Glomerular endothelial cell (primary cell): ENCODE data around the gene DNAAF1. TPM values are rescaled to one million over a fixed set of nuclear protein-coding genes. Genes with fewer than 3 reads are reported as not detected.

Experiments used
- DNase-seq: peaks from one replicate; pipeline ENCODE4 v3.0.0-alpha.2; 2011; ENCODE audit warnings: low read depth, low spot score; ENCODE audit errors: extremely low read depth
- total RNA-seq: library from RNA; depleted of rRNA; stranded (reverse); fragments of >200 nt; gene quantifications from 2 replicates; pipeline ENCODE4 v1.2.3, GENCODE V29; 2015

DNAAF1 gene
- total RNA-seq, 1 donor from 2014 or later = not detected

DNA sequence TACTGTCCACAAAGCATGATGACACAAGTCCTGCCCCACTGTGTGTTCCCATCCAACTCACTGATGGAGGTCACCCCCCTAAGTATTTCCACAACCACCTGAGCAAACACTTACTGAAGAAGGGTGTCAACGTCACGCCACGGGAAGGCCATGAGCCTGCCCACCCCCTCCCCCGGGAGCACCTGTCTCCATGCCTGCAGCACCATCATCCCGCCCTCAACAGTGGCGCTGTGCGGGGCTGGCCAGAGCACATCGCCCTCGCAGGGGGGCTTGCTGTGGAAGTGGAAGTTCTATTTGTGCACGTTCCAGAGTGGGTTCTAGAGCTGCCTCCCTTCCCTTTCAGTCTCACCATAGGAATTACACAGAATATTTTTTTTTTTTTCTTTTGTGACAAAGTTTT is 24.1 kb upstream of the DNAAF1 start:
- no peak for DNase-seq

DNA sequence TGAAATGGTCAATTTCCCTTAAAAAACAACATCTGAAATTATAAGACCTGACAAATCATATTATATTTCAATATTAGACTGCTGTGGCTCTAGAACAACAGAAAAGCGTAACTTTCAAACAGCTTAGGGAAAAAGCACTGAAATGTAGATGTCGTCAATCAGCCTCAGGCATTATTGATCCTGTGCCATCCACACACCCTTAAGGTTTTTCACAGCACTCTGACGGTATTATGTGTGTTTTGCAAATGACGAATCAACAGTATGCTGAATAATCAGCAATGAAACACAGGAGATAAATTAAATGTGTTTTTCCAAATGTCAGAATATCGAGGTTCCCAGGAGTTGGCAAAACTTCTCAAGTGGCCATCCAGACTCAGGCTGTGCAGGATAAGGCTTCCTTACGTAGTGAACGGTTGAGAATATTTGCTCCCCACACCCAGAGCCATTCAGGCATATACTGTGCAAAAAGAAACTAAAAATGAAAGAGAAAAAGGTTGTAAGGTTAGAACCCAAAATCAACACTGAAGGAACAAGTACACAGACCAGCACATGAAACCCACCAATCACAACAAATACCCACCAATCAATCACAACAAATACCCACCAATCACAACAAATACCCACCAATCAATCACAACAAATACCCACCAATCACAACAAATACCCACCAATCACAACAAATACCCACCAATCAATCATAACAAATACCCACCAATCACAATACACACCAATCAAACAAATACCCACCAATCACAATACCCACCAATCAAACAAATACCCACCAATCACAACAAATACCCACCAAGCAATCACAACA is 20.6 kb upstream of the DNAAF1 start:
- DNase-seq = no peak

DNA sequence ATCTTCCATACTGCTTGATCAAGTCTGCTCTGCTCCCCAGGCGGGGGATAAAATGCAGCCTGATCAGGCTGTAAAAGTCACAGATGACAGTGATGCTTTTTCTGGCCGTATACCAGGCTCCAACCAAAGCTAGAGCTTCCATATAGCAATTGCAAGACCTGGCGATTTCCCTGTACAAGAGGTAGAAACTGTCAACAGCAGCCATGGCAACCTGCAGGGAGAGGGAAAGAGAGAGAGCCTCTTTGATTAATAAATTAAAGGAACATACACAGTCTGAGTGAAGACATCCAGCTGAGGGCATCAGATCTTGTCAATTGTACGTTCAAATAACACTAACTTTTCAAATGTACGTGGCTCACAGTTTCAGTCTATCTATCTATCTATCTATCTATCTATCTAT is 14.0 kb upstream of the DNAAF1 start:
- no peak for DNase-seq

DNA sequence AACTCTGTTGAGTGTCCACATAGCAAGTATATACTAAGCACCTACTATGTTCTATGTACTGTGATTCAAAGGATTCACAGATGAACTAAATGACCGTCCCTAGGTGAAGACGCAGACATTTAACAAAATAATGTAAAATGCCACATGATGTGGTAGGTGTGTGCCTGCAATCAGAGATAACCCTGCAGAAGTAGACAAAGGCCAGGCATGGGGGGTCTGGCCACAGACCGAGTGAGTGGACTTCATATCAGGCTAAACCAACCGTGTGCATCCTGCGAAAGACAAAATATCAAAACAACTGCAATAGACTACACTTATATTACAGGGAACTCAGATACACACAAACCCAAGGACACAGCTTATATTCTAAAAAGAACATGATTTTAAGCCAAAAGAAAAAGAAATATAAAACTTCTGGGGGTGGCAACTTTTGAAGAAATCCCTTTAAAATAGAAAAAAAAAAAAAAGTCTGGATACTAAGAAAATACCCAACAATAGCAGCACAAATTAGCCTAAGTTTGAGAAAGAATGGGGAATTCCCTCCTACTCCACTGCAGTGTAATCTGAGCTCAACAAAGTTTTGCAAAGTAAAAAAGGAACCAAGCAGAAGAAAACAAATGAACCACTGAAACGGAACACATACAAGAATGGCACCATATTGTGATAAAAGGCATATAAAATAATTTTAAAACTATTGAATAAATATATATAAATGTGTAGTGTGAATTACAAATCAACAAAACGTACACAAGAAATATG is 12.4 kb upstream of the DNAAF1 start:
- no peak for DNase-seq

DNA sequence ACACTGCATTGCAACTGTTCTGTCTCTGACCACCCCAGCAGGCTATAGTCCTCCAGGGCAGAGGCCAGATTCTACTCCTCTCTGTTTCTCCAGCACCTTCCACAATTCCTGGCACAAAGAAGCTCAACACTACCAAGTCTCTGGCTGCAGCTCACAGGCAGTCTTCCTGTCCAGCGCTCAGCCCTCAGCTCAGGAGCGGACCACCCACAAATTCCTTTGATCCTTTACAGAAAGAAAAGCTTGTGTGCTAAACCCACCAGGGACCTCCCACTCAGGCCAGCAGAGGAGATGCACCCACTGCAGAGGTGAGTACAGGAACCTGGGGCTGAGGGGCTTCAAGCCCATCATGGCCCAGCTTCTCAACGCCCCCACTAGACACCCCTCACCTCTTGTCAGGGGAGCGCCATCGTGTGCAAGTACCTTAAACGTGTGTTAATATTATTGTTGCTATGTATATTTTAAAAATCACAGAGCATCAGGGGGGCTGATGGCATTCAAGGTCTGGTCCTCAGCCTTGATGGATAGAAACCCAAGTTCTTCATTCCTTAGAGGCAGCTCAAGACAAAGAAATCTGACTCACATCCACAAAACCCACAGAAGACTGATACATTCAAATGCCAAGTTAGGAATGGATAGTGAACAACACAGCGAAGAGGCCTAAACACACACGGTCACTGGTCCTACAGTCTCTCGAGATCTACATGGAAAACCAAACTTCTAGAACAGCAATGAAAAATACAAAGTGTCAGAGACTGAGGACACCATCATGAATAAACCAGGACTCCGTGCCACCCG is 8.6 kb upstream of the DNAAF1 start:
- no peak for DNase-seq

DNA sequence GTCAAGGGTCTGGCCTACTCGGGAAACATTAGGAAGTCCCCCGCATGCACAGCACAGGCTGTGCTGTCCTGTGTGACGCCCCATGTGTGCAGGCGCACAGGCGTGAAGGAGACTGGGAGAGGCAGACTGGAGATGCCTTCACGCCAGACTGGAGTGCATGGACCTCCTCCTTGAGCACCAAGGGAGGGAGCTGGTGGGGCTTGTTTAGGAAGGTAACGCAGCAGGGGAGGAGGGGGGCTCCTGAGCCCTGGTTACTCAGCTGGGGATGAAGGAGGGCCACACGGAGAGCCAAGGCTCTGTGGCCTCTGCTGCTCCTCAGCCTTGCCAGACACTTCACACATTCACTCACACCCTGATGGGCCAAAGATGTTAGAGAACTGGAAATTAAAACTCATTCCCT is 7.8 kb upstream of the DNAAF1 start:
- no peak for DNase-seq

DNA sequence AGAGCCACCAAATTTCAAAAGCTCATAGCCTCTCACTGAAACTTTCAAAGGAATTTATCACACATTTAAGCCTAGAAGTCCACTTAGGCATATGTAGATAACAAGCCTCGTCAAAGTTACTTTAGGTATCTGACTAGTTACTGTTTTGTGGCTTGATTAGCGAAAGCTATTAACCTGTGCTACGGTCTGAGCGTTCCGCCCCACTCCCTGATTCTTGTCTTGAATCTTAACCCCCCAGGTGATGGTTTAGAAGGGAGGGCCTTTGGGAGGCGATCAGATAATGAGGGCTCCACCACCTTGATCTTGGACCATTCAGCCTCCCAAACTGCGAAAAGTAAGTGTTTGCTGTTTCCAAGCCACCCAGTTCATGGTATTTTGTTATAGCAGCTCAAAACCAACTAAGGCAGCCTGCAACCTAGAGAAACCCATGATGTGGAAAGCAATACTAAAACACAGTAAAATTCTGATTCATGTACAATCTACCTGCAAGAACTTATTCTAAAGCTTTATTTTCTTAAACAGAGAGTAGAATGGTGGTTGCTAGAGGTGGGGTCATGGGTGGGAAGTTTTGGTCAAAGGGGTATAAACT is 7.2 kb upstream of the DNAAF1 start:
- no peak for DNase-seq

DNA sequence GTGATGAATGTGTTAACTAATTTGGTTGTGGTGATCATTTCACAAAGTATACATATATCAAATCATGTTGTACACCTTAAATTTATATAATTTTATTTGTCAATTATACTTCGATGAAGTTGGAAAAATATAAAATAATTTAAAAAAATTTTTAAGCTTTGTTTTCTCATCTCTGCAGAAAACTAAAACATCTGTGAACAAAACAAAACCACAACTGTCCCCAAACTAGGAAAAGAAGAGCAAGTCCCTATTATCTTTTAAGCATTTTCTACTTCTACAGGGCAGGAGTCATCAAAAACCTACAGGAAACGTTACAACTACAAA is 6.6 kb upstream of the DNAAF1 start:
- DNase-seq = no peak

DNA sequence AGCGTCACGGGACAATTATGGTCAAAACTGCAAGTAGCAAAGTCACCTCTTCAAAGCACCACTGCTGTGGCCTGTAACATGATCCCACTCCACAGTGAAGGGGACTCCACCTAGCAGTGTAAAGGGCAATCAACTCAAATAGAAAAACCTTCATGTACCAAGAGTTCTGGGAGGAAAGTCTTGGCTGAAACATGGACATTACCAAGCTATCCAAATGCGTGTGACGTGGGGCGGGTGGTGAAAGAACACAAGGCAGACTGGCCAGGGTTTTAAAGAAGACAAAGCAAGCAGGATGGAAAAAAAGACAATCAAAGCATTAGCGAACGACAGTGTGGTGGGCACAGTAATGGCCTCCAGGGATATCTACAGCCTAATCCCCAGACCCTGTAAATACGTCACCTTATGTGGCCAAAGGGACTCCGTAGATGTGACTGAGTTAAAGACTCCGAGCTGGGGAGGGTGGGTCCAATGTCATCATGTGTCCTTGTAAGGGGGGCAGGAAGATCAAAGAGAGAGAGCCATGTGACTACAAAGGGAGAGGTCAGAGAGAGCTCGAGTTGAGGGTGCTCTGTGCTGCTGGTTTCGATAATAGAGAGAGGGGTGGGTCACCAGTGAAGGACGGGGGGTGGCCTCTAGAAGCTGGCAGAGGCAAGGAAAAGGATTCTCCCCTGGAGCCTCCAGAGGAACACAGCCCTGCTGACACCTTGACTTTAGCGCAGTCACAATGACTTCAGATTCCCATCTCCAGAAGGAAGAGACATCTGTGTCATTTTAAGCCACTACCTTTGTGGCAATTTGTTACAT is 6.1 kb upstream of the DNAAF1 start:
- no peak for DNase-seq

DNA sequence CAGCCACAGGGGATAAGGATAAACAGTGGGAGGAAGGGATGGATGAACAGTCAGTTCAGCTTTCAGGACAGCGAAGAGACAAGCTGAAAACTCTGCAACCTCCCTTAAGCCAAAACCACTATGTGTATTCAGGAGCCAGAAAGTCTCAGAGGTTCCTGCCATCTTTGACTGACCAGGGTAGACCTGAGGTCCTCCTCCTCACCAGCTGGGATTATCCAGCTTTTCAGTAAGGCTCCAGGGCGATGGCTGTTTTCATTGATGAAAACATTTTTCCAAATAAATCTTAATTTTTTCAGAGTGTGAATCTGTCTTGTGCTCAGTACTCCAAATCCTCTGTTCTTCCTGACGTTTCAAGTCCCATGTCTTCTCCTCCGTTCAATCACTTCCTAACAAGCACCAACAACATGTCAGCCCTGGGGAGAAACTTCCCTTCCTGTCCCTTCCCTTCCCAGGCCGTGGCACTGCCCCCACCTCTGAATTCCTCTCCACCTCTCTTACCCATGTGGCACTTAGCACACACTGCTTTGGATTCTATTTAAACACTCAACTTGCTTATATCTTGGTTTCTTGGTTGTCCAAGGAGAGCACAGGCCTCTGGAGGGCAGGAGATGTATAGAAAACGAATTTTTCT is 5.4 kb upstream of the DNAAF1 start:
- no peak for DNase-seq

DNA sequence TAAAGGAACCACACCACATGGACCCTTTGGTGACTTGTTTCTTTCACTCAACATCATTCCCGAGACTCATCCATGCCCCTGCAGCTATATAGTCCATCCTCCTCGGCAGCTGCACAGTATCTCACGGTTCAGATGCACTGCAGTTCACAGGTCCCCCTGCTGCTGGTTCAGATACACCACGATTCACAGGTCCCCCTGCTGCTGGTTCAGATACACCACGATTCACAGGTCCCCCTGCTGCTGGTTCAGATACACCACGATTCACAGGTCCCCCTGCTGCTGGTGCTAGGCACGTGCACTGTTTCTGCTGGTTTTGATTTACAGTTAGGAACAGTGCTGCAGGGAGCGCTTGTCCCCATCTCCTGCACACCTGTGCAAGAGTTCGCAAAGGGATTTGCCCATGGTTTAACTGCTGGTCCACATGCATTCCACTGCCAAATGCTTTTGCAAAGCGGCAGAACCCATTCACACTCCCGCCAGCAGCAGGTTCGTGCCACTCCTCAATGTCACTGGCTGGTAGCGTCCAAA is 3.9 kb upstream of the DNAAF1 start:
- DNase-seq = no peak

DNA sequence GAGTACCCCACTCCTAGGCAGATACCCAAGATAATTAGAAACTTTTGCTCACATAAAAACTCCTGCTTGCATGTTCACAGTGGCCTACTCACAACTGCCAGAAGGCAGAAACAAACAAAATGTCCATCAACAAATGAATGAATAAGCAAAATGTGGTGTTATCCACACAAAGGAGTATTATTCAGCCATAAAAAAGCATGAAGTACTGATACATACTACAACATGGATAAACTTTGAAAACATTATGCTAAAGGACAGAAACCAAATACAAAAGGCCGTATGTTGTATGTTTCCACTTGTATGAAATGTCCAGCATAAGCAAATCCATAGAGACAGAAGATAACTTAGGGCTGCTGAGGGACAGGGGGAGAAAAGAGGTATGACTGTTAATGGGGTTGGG is 2.0 kb upstream of the DNAAF1 start:
- no peak for DNase-seq

DNA sequence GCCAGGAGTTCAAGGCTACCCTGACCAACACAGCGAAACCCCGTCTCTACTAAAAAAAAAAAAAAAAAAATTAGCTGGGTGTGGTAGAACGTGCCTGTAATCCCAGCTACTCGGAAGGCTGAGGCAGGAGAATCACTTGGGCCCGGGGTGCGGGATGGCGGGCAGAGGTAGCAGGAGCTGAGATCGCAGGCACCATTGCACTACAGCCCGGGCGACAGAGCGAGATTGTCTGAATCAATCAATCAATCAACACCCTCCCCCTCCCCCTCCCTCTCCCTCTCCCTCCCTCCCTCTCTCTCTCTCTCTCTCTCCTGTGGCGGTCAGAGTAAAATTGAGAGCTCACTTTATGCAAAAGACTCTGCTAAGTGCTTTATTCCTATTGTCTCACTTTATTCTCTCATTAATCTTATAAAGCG is 1.3 kb upstream of the DNAAF1 start:
- DNase-seq = no peak

DNA sequence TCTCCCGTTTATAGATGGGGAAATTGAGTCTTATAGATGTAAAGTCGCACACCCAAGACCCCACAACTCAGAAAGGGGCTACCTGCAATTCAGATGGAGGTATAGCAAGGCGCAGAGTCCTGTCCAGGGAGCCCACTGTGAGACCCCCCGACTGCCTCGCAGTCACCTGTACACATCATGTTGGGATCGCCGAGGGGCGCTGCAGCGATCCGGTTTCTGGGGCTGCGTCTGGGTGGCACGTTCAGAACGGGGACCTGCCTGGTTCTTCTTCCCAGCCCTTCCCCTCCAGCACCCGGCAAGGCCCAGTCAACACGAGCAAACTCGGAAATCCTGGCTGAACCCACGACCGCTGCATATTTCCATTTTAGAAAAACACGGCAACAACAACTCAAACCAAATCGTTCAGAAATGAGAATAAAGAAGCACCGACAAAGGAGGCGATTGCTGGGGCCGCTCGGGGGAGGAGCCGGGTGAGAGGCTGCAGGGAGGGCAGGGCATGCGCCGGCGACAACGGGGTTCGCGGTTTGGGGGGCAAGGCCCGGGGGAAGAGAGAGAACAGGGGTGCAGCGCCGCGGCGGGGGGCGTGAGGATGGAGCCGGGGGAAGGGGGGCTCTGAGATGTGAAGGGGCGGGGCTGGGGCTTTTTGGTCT is 774 bp upstream of the DNAAF1 start:
- DNase-seq = no peak

DNA sequence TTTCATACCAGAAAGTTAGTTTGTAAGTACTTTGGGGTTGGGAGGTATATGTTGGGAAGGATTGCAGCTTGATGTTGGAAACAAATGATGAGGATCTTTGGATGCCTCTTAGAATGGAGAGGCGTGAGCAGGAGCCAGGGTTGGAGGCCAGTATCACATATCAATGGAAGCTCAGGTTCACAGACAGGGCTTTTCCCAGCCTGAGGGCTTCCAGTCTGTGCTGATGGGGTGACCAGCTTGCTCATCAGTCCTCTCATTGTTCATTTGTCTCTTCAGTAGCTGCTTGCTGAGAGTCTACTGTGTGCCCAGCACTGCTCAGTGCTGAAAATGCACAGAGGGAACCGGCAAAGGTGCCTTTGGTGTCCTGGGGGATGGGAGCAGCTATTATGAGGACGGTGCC is 5.8 kb downstream of the DNAAF1 start:
- DNase-seq = no peak

DNA sequence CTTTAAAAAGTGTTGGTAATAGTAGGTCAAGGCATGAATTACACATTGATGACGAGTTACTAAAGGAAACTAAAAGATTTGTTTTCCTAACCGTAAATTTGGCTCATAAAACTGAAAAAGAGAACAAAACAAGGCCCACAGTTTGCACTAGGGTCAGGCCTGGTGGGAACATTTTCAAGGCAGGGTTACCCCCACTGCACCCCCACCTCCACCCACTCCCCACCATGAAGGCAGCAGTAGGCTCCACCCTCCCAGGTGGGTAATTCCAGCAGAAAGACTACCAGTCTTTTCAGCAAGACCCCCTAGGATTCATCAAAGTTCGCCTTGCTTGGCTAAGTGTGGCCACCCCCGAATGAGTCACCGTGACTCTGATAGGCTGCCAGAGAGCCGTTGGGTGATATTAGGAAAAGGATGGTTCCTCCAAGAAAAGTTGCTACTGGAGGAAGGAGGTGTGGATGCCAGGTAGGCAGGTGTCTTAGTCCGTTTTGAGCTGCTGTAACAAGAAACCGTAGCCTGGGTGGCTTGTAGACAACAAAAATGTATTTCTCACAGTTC is 8.6 kb downstream of the DNAAF1 start:
- no peak for DNase-seq

DNA sequence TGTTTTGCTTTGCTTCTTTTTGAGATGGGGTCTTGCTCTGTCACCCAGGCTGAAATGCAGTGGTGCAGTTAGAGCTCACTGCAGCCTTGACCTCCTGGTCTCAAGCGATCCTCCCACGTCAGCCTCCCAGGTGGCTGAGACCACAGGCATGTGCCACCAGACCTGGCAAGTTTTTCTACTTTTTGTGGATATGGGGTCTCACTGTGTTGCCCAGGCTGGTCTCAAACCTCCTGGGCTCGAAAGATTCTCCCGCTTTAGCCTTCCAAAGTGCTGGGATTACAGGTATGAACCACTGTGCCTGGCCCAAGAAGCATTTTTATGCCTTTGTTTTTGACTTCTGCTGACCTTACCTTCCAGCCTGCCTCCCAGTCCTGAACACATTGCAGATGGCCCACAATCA is 10.1 kb downstream of the DNAAF1 start:
- DNase-seq = no peak

DNA sequence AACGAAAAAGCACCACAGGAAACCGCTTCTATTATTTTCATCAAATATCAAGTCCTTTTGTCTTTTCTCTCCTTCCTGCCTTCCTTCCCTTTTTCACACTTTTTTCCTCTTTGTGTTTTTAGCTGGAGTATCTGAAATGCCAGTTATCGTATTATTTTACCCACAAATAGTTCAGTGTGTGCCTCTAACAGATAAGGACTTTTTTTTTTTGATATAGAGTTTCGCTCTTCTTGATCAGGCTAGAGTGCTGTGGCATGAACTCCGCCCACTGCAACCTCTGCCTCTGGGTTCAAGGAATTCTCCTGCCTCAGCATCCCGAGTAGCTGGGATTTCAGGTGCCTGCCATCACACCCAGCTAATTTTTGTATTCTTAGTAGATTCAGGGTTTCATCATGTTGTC is 10.7 kb downstream of the DNAAF1 start:
- DNase-seq = no peak

DNA sequence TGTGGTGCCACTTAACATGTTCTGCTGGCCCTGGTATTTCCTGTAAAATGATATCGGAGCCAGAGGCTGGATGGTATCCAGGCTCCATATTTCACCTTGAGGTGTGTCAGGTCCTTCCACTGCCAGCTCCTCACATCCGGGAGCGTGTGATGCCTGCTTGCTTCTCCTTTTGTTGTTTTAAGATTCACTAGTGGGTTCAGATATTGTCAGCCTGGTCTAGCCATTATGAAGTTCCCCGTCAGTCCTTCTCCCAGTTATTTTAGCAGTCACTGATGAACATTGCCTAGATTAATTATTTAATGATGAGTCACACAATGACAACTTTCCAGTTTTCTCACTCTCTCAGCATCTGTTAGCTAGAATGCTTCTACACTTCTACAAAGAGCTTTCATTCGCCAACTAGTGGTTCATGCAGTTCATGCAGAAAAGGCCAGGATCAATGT is 11.3 kb downstream of the DNAAF1 start:
- no peak for DNase-seq
